Stimulated activated CD4-positive, alpha-beta T cell treated with anti-CD3 and anti-CD28 coated beads, Interleukin-2, amount 100 ng/mL, for 48 hours (primary cell): ENCODE measurements around the gene FAM120A.

Experiments used
- DNase-seq, 2 donors: peaks; one replicate each; pipeline ENCODE4 v3.0.0-alpha.2; 2020

Gene FAM120A

DNA sequence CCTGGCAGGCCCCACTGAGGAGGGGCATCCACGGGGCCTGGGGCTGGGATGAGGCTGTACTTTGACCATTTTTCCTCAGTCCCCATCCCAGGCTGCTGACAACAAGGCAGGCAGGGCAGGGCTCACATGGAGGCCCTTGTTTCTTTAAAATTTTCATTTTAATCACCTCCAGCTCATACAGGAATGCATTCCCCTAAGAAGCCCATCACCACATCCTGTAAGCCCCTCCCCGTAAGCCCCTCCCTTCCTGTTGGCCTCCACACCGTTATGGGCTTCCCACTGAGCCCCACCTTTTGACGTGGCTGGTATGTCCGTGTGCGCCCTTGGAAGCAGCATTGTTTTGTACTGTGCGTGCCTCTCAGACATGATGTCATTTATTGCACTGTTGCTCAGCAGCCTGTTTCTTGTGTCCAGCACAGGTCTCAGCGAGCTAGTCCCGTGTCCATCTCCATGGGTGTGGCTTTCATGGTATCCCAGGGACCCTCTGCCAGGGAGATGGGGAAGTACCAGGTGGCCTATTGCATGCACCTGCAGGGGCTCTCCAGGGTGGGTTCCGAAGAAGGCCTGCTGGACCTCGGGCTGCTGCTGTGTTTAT is 147.3 kb downstream of the FAM120A start:
- no peak for DNase-seq

DNA sequence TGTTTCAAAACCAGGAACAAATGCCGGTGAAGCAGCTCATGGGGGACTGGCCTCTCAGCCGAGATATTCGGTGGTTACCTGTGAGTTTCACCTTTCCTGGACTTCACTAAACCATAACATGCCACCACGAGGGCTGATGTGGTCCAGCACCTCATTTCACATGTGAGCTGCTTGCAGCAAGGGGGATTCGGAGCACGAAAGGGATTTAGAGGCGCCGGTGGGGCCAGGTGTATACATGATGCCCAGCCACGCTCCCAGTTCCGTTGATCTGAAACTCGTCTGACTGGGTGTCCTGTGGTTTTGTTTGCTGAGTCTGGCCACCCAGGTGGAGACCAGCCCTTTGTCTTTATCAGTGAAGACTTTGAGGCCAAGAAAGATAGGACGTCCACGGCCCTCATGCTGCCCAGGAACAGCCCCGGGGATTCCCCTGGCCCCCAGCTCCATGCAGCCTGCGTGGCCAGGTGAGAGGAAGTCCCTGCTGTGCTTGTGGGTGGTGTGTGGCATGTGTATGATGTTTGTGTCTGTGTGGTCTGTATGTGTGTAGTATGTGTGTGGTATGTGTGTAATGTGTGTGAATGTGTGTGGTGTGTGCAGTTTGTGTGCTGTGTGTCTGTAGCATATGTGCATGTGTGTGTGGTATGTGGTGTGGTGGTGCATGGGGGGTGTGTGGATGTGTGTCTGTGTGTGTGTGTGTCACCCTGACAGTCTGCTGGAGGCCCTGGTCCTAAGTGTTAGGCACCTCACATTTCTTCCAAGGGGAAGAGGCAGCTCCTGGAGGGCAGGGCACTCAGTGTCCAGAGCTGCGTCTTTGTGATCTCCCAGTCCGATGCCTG is 148.3 kb downstream of the FAM120A start:
- DNase-seq, result no peak

DNA sequence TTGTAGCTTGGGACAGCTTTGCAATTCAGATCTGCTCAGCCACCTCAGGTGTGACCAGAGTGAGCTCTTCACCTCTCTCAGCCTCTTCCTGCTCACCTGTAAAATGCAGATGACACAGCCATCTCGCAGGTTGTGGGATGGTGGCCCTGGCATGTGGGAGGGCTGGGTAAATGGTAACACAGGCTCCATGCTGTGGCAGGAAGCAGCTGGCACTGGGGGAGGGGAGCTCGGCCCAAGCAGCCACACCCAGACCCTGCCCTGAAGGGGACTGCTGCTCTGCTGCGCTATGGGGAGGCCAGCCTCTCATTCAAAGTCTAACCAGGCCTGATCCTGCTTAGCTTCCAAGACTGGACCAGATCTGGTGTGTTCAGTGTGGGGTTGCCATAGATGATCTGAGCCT is 149.0 kb downstream of the FAM120A start:
- no peak for DNase-seq

DNA sequence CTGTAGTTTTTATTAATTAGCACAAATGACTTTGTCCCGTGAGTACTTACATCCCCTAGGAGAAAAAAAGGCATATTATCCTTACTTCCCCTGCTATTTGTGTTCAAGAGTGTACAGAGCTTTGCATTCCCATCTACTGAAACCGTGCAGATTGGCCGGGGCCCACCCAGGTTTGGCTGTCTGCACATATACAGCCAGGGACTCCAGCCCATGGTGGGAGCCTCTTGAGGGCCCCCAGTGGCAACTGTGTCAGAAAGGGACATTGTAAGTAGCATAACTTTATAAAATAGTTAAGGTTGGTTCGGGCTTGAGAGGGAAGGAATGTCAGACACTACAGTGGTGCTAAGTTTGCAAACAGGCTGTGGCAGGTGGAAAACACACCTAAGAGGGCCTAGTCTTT is 149.6 kb downstream of the FAM120A start:
- no peak for DNase-seq

DNA sequence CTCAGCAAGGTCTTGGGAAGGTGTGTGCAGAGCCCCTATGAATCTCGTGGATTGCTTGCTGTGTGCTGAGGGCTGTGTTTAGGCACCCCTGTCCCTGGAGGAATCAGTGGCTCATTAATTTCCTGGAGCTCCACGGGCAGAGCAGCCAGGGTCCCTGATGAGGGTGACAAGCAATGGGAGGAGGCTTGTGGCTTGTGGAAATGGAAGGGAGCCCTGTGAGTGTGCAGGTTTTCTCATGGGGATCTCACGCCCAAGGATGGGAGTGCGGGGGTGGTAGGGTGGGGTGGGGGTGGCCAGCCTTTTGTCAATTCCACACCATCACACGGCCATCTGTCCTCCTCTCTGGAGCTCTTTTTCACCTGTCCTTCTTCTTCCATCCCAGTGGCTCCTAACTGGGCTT is 150.2 kb downstream of the FAM120A start:
- DNase-seq, result no peak

DNA sequence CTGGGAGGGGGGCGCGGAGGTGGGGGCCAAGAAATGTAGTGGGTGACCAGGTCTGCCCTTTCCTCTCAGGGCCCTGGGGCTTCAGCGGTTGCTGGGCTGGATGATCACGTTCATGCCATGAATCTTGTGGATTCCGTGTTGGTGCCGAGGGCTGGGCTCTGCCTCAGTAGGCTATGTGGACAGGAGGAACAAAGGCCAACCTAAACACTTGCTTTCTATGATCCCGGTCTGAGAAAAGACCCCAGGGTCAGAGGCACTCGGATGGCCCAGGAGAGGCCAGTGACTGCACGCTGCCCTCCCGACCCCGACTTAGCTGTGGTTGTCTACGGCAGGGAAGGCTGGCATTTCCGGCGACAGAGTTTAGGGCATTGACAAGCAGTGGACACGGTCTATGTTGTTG is 151.5 kb downstream of the FAM120A start:
- no peak for DNase-seq

DNA sequence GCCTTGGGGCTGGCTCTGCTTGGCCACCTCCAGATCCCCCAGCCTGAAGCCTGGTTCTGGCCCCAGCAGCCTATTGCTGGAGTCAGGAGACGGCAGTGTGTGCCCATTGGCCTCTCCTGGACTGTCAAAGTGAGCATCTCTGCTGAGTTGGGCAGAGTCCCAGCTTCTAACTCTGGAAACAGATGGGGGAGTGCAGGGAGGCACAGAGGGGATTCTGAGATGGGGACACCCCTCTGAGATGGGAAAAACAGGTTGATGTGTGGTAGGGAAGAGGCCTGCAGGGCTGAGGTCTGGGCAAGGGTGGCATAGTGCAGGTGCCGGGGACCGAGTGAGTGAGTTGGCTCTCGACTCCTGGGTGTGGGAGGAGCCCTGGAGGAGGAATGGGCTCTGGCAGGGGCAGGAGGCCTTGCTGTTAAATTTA is 152.4 kb downstream of the FAM120A start:
- DNase-seq, result no peak

DNA sequence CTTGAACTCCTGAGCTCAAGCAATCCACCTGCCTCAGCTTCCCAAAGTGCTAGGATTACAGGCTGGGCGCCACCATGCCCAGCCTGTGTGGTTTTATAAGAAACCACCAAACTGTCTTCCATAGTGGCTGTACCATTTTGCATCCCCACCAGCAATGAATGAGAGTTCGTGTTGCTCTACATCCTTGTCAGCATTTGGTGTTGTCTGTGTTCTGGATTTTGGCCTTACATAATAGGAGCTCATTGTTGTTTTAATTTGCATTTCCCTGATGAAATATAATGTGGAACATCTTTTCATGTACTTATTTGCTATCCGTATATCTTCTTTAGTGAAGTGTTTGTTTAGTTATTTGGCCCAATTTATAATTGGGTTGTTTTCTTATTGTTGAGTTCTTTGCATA is 154.7 kb downstream of the FAM120A start:
- no peak for DNase-seq

DNA sequence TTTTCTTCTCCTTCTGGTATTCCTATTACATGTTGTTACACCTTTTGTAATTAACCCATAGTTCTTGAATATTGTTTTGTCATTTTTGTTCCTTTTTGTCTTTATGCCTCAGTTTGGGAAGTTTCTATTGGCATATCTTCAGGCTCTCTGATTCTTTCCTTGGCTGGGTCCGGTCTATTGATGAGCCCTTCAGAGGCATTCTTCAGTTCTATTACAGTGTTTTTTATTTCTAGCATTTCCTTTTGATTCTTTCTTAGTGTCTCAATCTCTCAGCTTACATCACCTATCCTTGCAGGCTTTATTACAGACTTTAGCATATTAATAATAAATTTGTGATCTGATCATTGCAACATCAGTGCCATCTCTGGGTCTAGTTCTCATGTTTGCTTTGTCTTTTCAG is 158.7 kb downstream of the FAM120A start:
- DNase-seq, result no peak

DNA sequence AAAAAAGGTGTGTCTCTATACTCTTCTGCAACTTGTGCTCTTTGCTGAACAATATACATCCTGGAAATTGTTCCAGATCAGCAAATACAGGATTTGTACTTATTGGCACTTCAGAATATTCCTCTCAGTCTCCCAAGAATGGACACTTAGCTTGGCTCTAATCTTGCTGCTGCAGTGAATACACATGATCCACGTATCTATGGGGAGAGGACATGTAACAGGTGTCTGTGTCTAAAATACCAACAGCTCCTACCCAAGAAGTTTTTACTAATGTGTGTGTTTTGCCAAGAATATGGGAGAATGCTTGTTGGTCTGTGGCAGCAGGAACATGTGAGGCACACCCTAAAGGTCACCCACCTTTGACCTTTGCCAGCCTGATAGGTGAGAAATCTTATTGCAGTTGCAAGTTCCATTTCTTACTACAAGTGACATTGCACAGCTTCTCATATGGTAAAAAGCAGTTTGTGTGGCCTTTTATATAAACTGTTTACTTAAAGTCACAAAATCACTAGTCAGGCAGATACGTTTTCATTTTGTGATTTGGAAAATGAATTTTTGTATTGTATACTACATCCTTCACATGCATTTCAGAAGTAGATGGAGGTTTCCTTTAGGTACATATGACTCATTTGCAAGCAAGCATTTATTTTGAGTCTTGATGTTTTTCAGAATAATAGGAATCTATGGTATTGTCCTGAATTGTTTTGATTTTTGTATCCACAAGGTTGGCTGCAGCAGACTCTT is 160.7 kb downstream of the FAM120A start:
- DNase-seq, result no peak

DNA sequence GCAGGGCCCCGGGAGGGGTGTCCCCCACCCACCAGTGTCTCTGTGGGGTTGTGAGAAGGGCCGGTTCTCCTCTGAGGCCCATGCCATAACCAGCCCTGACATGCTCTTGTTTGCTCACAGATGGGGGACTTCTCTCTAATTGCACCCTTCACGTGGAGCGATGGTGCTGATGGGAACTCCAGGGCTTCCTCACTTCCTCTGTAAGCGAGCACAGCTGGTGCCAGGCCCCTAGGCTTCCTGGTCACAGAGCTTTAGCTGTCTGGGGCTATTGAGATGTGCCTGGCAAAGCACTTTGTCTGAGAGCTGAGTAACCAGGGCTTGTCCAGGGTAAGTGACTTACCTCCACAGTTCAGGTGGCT is 161.3 kb downstream of the FAM120A start:
- DNase-seq, result no peak

DNA sequence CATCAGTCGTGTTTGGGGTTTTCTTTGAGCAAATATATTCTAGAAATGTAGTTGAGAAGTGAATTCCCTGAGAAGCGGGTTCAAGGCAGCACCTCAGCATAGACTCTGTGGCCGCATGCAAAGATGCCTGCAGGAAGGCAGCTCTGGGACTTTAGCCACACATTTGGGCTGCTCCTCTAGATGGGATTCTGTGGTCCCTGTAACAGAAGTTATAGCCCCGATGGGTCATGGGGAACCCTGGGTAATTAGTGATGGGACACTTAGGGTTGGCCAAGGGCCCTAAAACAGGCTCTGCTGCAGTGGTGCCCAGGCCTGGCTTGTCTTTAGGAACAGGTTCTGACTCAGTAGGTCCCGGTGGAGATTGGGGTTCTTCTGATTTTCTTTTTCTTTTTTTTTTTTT is 161.7 kb downstream of the FAM120A start:
- DNase-seq, result no peak

DNA sequence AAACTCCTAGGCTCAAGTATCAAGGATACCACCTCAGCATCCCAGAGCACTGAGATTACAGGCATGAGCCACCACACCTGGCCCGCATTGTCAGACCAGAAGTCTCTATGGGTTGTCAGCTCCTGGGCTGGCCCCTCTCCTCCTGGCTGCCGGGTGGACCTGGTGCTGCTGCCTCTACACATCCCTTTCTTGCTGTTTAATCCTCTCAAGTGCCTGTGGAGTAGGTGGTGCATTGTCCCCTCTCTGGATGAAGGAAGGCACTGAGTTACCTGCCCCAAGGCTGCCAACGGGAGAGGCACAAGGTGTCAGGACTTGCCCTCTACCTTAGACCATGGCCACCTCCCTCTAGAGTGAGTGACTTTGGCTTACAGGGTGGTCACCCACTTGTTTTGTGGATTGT is 162.3 kb downstream of the FAM120A start:
- no peak for DNase-seq

DNA sequence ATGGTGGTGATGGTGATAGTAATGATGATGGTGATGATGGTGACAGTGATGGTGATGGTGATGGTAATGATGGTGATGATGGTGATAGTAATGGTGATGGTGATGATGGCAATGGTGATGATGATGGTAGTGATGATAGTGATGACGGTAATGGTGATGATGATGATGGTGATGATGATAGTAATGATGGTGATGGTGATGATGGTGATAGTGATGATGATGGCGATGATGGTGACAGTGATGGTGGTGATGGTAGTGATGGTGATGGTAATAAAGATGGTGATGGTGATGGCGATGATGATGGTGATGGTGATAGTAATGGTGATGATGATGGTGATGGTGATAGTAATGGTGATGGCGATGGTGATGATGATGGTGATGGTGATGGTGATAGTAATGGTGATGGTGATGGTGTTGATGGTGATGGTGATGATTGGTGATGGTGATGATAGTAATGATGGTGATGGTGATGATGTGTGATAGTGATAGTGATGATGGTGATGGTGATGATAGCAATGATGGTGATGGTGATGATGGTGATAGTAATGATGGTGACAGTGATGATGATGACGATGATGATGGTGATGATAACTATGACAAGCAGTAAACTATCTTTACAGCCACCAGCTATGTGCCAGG is 163.5 kb downstream of the FAM120A start:
- no peak for DNase-seq
